HG03196 (cell line): ENCODE data around the gene VWA3A.
"Not testable (repeated sequence)": the region's sequence is repeated elsewhere in the genome, so short reads cannot be mapped to it uniquely, and the experiment has no call there.

Experiments used
- ATAC-seq: cut with Tn5 transposase; IDR thresholded peaks from one replicate; pipeline ENCODE4 v1.9.1; 2021; ENCODE audit not compliant: unreplicated experiment

Gene VWA3A

DNA sequence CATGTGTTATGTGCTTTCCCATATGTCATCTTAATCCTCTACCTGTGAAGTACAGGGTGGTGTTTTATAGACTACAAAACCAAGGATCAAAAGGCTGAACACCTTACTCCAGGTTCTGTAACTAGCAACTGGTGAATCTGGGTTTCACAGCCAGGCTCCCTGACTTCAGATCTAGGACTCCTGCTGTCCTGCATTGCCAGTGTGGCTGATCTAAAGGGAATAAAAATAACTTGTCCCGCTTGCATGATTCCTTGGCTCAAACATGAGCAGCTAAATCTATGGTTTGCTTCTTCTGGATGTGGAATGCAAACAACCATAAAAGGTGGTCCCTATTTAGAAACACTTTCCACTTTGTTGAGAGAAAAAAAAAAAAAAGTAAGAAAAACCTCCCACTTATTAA lies 3.7 kb upstream of the VWA3A start:
- no peak for ATAC-seq

GRCh38 chr16:22089910-22090309 lies 2.4 kb upstream of the VWA3A start:
- ATAC-seq = no peak

- no peak for ATAC-seq
Measured at GRCh38 chr16:22091721-22092120, 620 bp upstream of the VWA3A start.

DNA sequence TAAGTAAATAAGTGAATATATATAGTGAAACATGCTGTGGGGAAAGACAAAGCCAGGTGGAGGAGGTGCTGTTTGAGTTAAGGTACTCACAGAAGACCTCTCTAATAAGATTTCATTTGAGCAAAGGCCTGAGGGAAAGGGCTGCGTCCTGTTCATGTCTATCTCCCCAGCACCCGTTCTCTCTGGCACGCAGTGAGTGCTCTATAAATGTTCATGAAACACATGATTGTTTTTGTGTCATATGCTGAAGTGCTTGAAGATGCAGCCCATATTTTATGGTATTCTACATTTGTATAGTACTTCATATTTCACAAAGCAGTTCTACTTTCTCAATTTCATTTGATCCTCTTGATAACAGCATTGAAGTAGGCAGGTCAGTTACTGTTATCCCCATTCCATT lies 990 bp downstream of the VWA3A start:
- no peak for ATAC-seq

GRCh38 chr16:22093996-22094395 lies 1.7 kb downstream of the VWA3A start:
- ATAC-seq = no peak

DNA sequence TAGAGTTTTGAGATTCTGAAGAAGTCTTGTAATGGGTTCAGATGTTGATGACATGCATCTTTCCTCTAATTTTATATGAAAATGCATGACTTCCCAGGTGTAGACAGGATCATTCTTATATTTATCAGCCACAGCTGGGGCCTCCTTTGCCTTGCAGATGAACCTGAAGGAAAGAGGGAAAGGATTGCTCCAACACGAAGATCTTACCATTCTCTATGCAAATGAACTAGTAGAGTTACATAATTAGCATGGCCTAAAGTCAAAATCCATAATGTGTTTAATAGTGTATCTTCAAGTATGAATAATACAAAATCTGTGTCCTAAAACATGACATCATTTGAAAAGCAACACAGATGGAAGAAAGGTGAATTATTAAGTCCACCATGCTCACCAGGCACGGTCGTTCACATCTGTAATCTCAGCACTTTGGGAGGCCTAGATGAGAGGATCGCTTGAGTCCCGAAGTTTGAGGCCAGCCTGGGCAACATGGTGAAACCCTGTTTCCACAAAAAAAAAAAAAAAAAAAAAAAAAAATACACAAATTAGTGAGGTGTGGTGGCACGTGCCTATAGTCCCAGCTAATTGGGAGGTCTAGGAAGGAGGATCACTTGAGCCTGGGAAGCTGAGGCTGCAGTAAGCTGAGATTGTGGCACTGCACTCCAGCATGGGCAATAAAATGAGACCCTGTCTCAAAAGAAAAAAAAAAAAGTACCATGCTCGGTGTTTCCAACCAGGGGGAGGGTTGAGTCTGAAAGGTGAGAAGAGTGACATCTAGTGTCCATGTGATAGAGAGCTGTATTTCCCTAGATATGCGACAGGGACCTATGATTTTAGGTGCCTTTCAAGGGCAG lies 6.3 kb downstream of the VWA3A start:
- ATAC-seq = no peak

DNA sequence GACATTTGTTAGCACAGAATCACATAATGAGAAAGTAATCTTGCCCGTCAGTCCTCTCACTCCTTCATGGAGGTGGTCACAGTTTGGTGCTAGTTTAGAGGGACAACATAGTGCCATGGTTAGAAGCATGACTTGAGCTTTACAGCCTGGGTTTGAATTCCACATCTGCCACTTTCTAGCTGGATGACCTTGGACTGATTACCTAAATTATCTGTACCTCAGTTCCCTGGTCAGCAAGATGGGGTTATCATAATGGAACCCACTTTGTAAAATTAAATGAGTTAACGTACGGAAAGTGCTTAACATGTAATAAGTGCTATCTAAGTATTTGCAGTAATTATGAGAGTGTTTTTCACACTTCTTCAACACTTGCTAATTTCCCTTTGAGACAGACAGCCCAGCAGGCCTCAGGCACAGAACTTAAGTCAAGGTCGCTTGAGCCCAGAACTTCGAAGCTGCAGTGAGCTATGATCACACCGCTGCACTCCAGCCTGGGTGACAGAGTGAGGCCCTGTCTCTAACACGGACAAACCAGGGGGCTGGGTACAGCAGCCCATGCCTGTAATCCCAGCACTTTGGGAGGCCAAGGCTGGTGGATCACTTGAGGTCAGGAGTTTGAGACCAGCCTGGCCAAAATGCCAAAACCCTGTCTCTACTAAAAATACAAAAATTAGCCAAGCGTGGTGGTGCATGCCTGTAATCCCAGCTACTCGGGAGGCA lies 7.1 kb downstream of the VWA3A start:
- no peak for ATAC-seq

- no peak for ATAC-seq
Measured at GRCh38 chr16:22103441-22103840, 11.1 kb downstream of the VWA3A start.

- no peak for ATAC-seq
Measured at GRCh38 chr16:22109258-22109898, 17.0 kb downstream of the VWA3A start.

GRCh38 chr16:22111629-22112028 lies 19.3 kb downstream of the VWA3A start:
- ATAC-seq = not testable (repeated sequence)

GRCh38 chr16:22116095-22116700 lies 23.9 kb downstream of the VWA3A start:
- ATAC-seq = no peak

DNA sequence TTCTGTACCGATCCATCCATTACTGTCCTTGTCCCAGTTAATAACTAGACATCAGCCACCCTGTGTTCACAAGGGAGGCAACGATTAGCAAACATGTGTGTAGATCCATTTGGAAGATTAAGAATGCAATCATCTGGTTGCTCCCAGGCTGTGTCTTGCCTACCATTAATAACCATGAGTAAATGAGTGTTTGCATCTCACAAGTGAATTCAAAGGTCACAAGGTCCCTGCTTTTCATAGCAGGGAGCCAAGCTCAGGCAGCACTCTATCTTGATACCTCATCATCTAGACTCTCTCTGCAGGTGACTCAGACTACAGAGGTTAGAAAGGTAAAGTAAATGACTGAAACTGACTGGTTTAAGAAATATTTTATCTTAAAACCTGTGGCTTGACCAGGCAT lies 25.3 kb downstream of the VWA3A start:
- ATAC-seq = no peak

- no peak for ATAC-seq
Measured at GRCh38 chr16:22120440-22120839, 28.1 kb downstream of the VWA3A start.

- ATAC-seq = no peak
Measured at GRCh38 chr16:22122239-22122638, 29.9 kb downstream of the VWA3A start.

GRCh38 chr16:22123146-22123545 lies 30.8 kb downstream of the VWA3A start:
- no peak for ATAC-seq

DNA sequence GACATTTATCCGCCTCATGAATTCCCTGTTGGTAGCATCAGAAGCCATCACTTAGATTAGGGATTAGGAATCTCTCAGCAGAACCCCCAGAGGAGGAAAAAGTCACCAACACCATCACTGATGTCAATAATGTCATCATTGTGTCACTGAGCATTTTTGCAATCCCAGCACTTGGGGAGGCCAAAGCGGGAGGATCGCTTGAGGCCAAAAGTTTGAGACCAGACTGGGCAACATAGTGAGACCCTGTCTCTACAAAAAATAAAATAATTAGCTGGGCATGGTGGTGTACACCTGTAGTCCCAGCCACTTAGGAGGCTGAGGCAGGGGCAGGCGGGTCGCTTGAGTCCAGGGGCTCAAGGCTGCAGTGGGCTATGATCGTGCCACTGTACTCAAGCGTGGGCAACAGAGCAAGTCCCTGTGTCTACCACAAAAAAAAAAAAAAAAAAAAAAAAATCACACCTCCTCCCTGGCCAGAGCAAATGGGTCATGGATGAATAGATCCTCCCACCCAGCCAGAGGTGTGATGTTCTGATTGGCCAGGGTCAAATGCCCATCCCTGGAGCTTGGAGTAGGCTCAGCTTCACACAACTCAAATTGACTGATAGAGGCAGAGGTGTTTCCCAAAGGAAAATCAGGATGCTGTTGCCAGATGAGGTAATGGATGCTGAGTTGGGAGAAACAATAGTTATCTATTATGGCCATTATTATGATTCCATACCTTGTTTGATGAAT lies 31.6 kb downstream of the VWA3A start:
- no peak for ATAC-seq

- ATAC-seq = no peak
Measured at GRCh38 chr16:22124583-22125284, 32.4 kb downstream of the VWA3A start.

DNA sequence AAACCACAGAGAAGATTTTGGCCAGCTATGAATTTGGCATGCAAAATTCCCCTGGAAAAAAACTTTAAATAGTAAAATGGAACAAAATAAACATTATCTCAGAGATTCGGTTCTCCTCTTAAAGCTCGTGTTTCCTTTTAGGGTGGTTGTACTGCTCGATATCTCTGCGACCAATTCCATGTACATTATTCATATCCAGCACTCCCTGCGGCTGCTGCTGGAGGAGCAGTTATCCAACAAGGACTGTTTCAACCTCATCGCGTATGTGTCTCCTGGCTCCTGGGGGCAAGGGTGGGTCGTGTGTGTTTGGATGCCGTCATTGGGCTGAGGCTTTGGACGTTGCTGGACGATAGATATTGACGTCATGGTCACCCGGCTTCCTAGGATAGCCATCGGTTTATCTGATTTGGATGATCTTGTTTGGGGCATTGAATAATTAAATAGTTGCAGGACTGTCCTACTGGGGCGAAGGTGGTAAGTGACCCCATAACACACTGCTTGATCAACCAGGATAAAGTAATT lies 33.8 kb downstream of the VWA3A start:
- no peak for ATAC-seq

DNA sequence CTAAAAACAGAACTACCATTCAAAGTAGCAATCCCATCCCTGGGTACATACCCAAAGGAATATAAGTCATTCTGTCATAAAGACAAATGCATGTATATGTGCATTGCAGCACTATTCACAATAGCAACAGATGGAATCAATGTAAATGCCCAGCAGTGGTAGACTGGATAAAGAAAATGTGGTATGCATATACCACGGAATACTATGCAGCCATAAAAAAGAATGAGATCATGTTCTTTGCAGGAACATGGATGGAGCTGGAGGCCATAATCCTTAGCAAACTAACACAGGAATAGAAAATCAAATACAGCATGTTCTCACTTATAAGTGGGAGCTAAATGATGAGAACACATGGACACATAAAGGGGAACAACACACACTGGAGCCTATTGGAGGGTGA lies 36.2 kb downstream of the VWA3A start:
- ATAC-seq = not testable (repeated sequence)

GRCh38 chr16:22130528-22130927 lies 38.2 kb downstream of the VWA3A start:
- ATAC-seq = no peak
